Endothelial cell (in vitro differentiated cells): Measurements from ENCODE around the gene LGR6. TPM values are rescaled to one million over a fixed set of nuclear protein-coding genes. Genes with fewer than 3 reads are reported as not detected.

Experiments
- DNase-seq: peaks from one replicate; pipeline ENCODE4 v3.0.0; 2021; ENCODE audit warnings: low spot score
- H3K27ac Mint-ChIP-seq: one replicate; pipeline ENCODE4 v1.8.0; 2021; ENCODE audit warnings: mixed read lengths, inconsistent platforms; ENCODE audit not compliant: unreplicated experiment
- H3K27me3 Mint-ChIP-seq: one replicate; pipeline ENCODE4 v1.8.0; 2021; ENCODE audit warnings: mild to moderate bottlenecking, moderate library complexity, mixed read lengths, inconsistent platforms; ENCODE audit not compliant: unreplicated experiment
- H3K36me3 Mint-ChIP-seq: one replicate; pipeline ENCODE4 v1.8.0; 2021; ENCODE audit warnings: mild to moderate bottlenecking, low read depth, mixed read lengths, inconsistent platforms; ENCODE audit not compliant: unreplicated experiment
- H3K4me1 Mint-ChIP-seq: one replicate; pipeline ENCODE4 v1.8.0; 2021; ENCODE audit warnings: mild to moderate bottlenecking, mixed read lengths, inconsistent platforms; ENCODE audit not compliant: unreplicated experiment
- H3K4me3 Mint-ChIP-seq: one replicate; pipeline ENCODE4 v1.8.0; 2021; ENCODE audit warnings: mild to moderate bottlenecking, mixed read lengths, inconsistent platforms; ENCODE audit not compliant: unreplicated experiment
- H3K9me3 Mint-ChIP-seq: one replicate; pipeline ENCODE4 v1.8.0; 2021; ENCODE audit warnings: mixed read lengths, inconsistent platforms; ENCODE audit not compliant: unreplicated experiment
- CTCF ChIP-seq: fragments of 200-600 bp; sonication (generic); IDR thresholded peaks from one replicate; pipeline ENCODE4 v1.5.0; 2021; ENCODE audit warnings: antibody characterized with exemption; ENCODE audit not compliant: unreplicated experiment
- total RNA-seq: library from RNA; stranded (reverse); fragmentation: NEBNext Ultra II Directional; extraction: Animal tissue kit (Norgen Biotek cat#: 25700); gene quantifications from one replicate; pipeline ENCODE4 v1.2.1, GENCODE V29; 2021; ENCODE audit not compliant: unreplicated experiment

Gene LGR6
- total RNA-seq, 1 donor from 2014 or later: 0.23 TPM

- Mint-ChIP-seq H3K4me3 (no peak overlapping the region), H3K4me1 (no peaks in the 10 kb centered on the region), H3K36me3 (no peaks in the 10 kb centered on the region), H3K27me3 (peaks cover 2% of the 10 kb centered on the region), H3K9me3 (no peaks in the 10 kb centered on the region), H3K27ac (no peak overlapping the region)
- no peak for DNase-seq
- no peak for TF ChIP-seq CTCF
Measured at GRCh38 chr1:202233171-202233570, 39.6 kb downstream of the LGR6 start.

- no peak for TF ChIP-seq CTCF
- Mint-ChIP-seq H3K9me3 (no peaks in the 10 kb centered on the region), H3K27ac (no peak overlapping the region), H3K36me3 (no peaks in the 10 kb centered on the region), H3K27me3 (no peaks in the 10 kb centered on the region), H3K4me3 (no peak overlapping the region), H3K4me1 (no peaks in the 10 kb centered on the region)
- DNase-seq: no peak
Measured at GRCh38 chr1:202233804-202234203, 40.2 kb downstream of the LGR6 start.

- H3K36me3 Mint-ChIP-seq: no peaks in the 10 kb centered on the region
Measured at GRCh38 chr1:202234331-202235002, 40.9 kb downstream of the LGR6 start.

GRCh38 chr1:202235003-202235660, 41.5 kb downstream of the LGR6 start:
- no peak for DNase-seq
- Mint-ChIP-seq H3K9me3 (no peaks in the 10 kb centered on the region), H3K4me1 (no peaks in the 10 kb centered on the region), H3K27ac (no peak overlapping the region), H3K36me3 (no peaks in the 10 kb centered on the region), H3K27me3 (peaks cover 2% of the 10 kb centered on the region), H3K4me3 (no peak overlapping the region)
- TF ChIP-seq CTCF: no peak

More at GRCh38 chr1:202234331-202235002, 40.9 kb downstream of the LGR6 start:
- Mint-ChIP-seq H3K27me3 (no peaks in the 10 kb centered on the region), H3K4me1 (no peaks in the 10 kb centered on the region), H3K9me3 (no peaks in the 10 kb centered on the region), H3K27ac (no peak overlapping the region), H3K4me3 (no peak overlapping the region)
- no peak for DNase-seq
- no peak for TF ChIP-seq CTCF
